Endothelial cell of umbilical vein (primary cell): ENCODE measurements around the gene OXA1L. TPM values are rescaled to one million over a fixed set of nuclear protein-coding genes. Genes with fewer than 3 reads are reported as not detected.

ENCODE experiments used
- BruUV-seq: library from RNA; stranded (reverse); fragments of 400-500 nt; replicated peaks from 2 replicates; lab custom pipeline; 2021; lab: Mats Ljungman, UMichigan
- CTCF ChIA-PET: fragments of 300-600, 350-600 bp; sonication (Branson Sonifier 250); formaldehyde crosslinking; loops from one replicate; lab custom pipeline; 2021; ENCODE audit warnings: antibody characterized with exemption, inconsistent platforms; lab: Charles Lee
- POLR2A ChIA-PET: fragments of 300-600, 350-600 bp; sonication (Branson Sonifier 250); formaldehyde crosslinking; loops from one replicate; lab custom pipeline; 2021; ENCODE audit warnings: antibody characterized with exemption, inconsistent platforms; lab: Charles Lee
- DNase-seq: peaks from one replicate; pipeline ENCODE4 v3.0.0-alpha.2; 2011; ENCODE audit warnings: low read depth, low spot score
- FAIRE-seq: peaks from 2 replicates; lab custom pipeline; 2011; peaks lifted over from hg19 to GRCh38; lab: Jason Lieb, UNC
- H2AFZ ChIP-seq: 2 replicates; pipeline ENCODE4 v1.6.0; 2012; ENCODE audit warnings: low read depth, low read length, control low read depth, inconsistent platforms
- H3K27ac ChIP-seq: 2 replicates; pipeline ENCODE4 v1.5.1; 2011; ENCODE audit warnings: low read depth, mild to moderate bottlenecking, control low read depth, low read length, moderate library complexity; ENCODE audit not compliant: insufficient read depth
- H3K27me3 ChIP-seq, 2 experiments: 2 replicates each; pipeline versions ENCODE4 v1.6.0 to v1.6.1; 2011; ENCODE audit warnings: low read length in 2 of 2, mixed read lengths in 1 of 2; ENCODE audit not compliant: control insufficient read depth in 2 of 2, insufficient read depth in 2 of 2
- H3K36me3 ChIP-seq, 2 experiments: 2 replicates in 1 of 2; 3 replicates in 1 of 2; pipeline ENCODE4 v1.5.1; 2011; ENCODE audit warnings: low read length in 2 of 2, mild to moderate bottlenecking in 1 of 2, moderate library complexity in 1 of 2; ENCODE audit not compliant: control insufficient read depth in 2 of 2, insufficient read depth in 2 of 2; ENCODE audit errors: extremely low read depth in 1 of 2
- H3K4me1 ChIP-seq: 3 replicates; pipeline ENCODE4 v1.5.1; 2011; ENCODE audit warnings: mild to moderate bottlenecking, low read length; ENCODE audit not compliant: control insufficient read depth, insufficient read depth; ENCODE audit errors: extremely low read depth
- H3K4me2 ChIP-seq: 2 replicates; pipeline ENCODE4 v1.6.1; 2011; ENCODE audit warnings: low read length, control low read depth, mixed read lengths; ENCODE audit not compliant: insufficient read depth
- H3K4me3 ChIP-seq, 3 experiments: fragments of 200-600 bp in 1 of 3; sonication (generic), shearing (Covaris generic) in 1 of 3; replicated peaks in 1 of 3; 2 replicates each; pipeline ENCODE4 v1.5.1; 2011 to 2016; ENCODE audit warnings: control low read depth in 3 of 3, low read length in 3 of 3, mild to moderate bottlenecking in 2 of 3, inconsistent platforms in 1 of 3, low read depth in 1 of 3, moderate library complexity in 1 of 3; ENCODE audit not compliant: insufficient read depth in 1 of 3
- H3K79me2 ChIP-seq: 2 replicates; pipeline ENCODE4 v1.6.0; 2012; ENCODE audit warnings: low read length, inconsistent platforms; ENCODE audit not compliant: control insufficient read depth, insufficient read depth
- H3K9ac ChIP-seq: replicated peaks from 2 replicates; pipeline ENCODE3; 2011; ENCODE audit warnings: low read length, control low read depth; ENCODE audit not compliant: insufficient read depth; ENCODE audit errors: extremely low read depth
- H3K9me1 ChIP-seq: replicated peaks from 3 replicates; pipeline ENCODE4 v1.6.0; 2011; ENCODE audit warnings: mild to moderate bottlenecking, low read length; ENCODE audit not compliant: control insufficient read depth, insufficient read depth; ENCODE audit errors: extremely low read depth
- H3K9me3 ChIP-seq: replicated peaks from 2 replicates; pipeline ENCODE4 v1.5.1; 2012; ENCODE audit warnings: low read length, inconsistent platforms; ENCODE audit not compliant: control insufficient read depth, insufficient read depth
- H4K20me1 ChIP-seq: replicated peaks from 2 replicates; pipeline ENCODE3; 2011; ENCODE audit warnings: mild to moderate bottlenecking, low read length; ENCODE audit not compliant: control insufficient read depth, insufficient read depth; ENCODE audit errors: extremely low read depth
- CTCF ChIP-seq, 2 donors: IDR thresholded peaks; 1 replicate in 1 of 2; 2 replicates in 1 of 2; pipeline ENCODE4 v1.5.1; 2011; ENCODE audit warnings: low read length in 2 of 2, mild to moderate bottlenecking in 2 of 2, moderate library complexity in 2 of 2, control low read depth in 1 of 2, inconsistent platforms in 1 of 2, low read depth in 1 of 2; ENCODE audit not compliant: insufficient read depth in 1 of 2; ENCODE audit errors: extremely low read depth in 1 of 2
- EZH2 ChIP-seq: IDR thresholded peaks from 2 replicates; pipeline ENCODE4 v1.6.1; 2012; ENCODE audit warnings: borderline replicate concordance, low read depth, mild to moderate bottlenecking, moderate library complexity, low read length, inconsistent platforms; ENCODE audit not compliant: severe bottlenecking
- FOS ChIP-seq: IDR thresholded peaks from 2 replicates; pipeline ENCODE4 v1.6.1; 2011; ENCODE audit warnings: mild to moderate bottlenecking, low read length, moderate library complexity, borderline replicate concordance; ENCODE audit not compliant: insufficient read depth
- GATA2 ChIP-seq: IDR thresholded peaks from 2 replicates; pipeline ENCODE4 v1.7.0; 2011; ENCODE audit warnings: low read depth, mild to moderate bottlenecking, moderate library complexity, mixed read lengths, low read length; ENCODE audit not compliant: insufficient read length, insufficient read depth
- JUN ChIP-seq: IDR thresholded peaks from 2 replicates; pipeline ENCODE4 v1.6.1; 2011; ENCODE audit warnings: borderline replicate concordance, low read depth; ENCODE audit not compliant: insufficient read length, insufficient read depth
- MAX ChIP-seq: IDR thresholded peaks from 2 replicates; pipeline ENCODE4 v1.6.1; 2011; ENCODE audit not compliant: insufficient read depth, insufficient read length
- MYC ChIP-seq: IDR thresholded peaks from one replicate; pipeline ENCODE4 v1.6.1; 2011; ENCODE audit warnings: mild to moderate bottlenecking, low read depth, low read length
- POLR2A ChIP-seq: IDR thresholded peaks from 2 replicates; pipeline ENCODE4 v1.6.1; 2012; ENCODE audit warnings: low read depth, mild to moderate bottlenecking, control low read depth, low read length
- POLR2AphosphoS5 ChIP-seq: IDR thresholded peaks from 2 replicates; pipeline ENCODE4 v1.6.1; 2012; ENCODE audit warnings: low read depth, mild to moderate bottlenecking, control low read depth, low read length, moderate library complexity; ENCODE audit not compliant: insufficient read depth
- dilution Hi-C: fragments of 300-500 bp; cut with MboI; formaldehyde crosslinking; loops from one replicate; pipeline ENCODE4 v1.15.0; 2019; ENCODE audit warnings: low sequenced_read_pairs; ENCODE audit not compliant: extremely low pct_ligation_motif_present
- intact Hi-C: fragments of 100-400 bp; cut with micrococcal nuclease; formaldehyde crosslinking; loops from one replicate; pipeline ENCODE4 v1.10.0; 2022
- polyA plus RNA-seq, 4 experiments: library from polyadenylated mRNA; depleted of rRNA in 3 of 4; stranded (reverse) in 3 of 4; unstranded in 1 of 4; fragments of >200 nt; gene quantifications; 2 replicates each; pipeline versions ENCODE4 v1.2.1 to v1.2.3, GENCODE V29; 2011 to 2012; ENCODE audit warnings: missing spikeins in 1 of 4
- total RNA-seq: library from RNA; stranded (reverse); gene quantifications from 2 replicates; pipeline ENCODE4 v1.2.3, GENCODE V29; 2021

OXA1L gene
- total and polyA plus RNA-seq, 2 donors (not counting 3 experiments of a cell fraction or from before 2014, with no cell fraction given), result 212 to 294 TPM

GRCh38 chr14:22768947-22769346 lies 2.5 kb downstream of the OXA1L start:
- dilution Hi-C loops (no loop called here), intact Hi-C loops (loop anchor here (5.0 kb wide), 2 partner anchors 197 to 212 kb away; no protein-coding TSS in a partner anchor)
- no peaks in the 10 kb centered on the region for H4K20me1 ChIP-seq
- CTCF ChIA-PET, result no interaction called here
- peaks cover 32 to 36% of the 10 kb centered on the region in 2 experiments for H3K36me3 ChIP-seq
- POLR2A ChIA-PET, result no interaction called here
- H3K27ac ChIP-seq, result no peak overlapping the region
- no TSS peak for BruUV-seq
- no peaks in the 10 kb centered on the region for H3K9me1 ChIP-seq
- H3K4me2 ChIP-seq, result no peak overlapping the region
- no peak overlapping the region for H3K9ac ChIP-seq
- DNase-seq (no peak), FAIRE-seq (no peak)
- H3K27me3 ChIP-seq, result no peaks in the 10 kb centered on the region
- no peak overlapping the region for H3K4me3 ChIP-seq
- TF ChIP-seq JUN (no peak), MAX (no peak), CTCF (IDR thresholded peaks at IDR 0.05; ENCODE audit: extremely low read depth in 1 of 2, insufficient read depth in 1 of 2, low read depth in 1 of 2, low read length in 2 of 2) (no peak), GATA2 (no peak), POLR2A (no peak), POLR2AphosphoS5 (no peak), FOS (no peak), MYC (no peak), EZH2 (no peak)
- peaks cover 24% of the 10 kb centered on the region for H3K4me1 ChIP-seq
- H3K9me3 ChIP-seq, result no peaks in the 10 kb centered on the region
- H2AFZ ChIP-seq, result no peak overlapping the region
- H3K79me2 ChIP-seq, result peaks cover 26% of the 10 kb centered on the region
